Neuronal stem cell (in vitro differentiated cells): ENCODE measurements around the gene GIMD1.
"Not testable (repeated sequence)": the region's sequence is repeated elsewhere in the genome, so short reads cannot be mapped to it uniquely, and the experiment has no call there.

ENCODE experiments used
- DNase-seq: peaks from one replicate; pipeline ENCODE4 v3.0.0-alpha.2; 2013; ENCODE audit warnings: low spot score
- H2AFZ ChIP-seq: one replicate; pipeline ENCODE4 v1.6.1; 2013; ENCODE audit warnings: mild to moderate bottlenecking, low read length, inconsistent platforms
- H2AK5ac ChIP-seq: 2 replicates; pipeline ENCODE4 v1.6.1; 2013; ENCODE audit warnings: low read depth, mild to moderate bottlenecking, inconsistent platforms, low read length, moderate library complexity, mixed read lengths
- H2BK120ac ChIP-seq: 2 replicates; pipeline ENCODE4 v1.6.1; 2013; ENCODE audit warnings: low read depth, mild to moderate bottlenecking, inconsistent platforms, low read length, moderate library complexity, mixed read lengths
- H2BK12ac ChIP-seq: one replicate; pipeline ENCODE4 v1.6.1; 2013; ENCODE audit warnings: low read length, inconsistent platforms
- H2BK15ac ChIP-seq: 2 replicates; pipeline ENCODE4 v1.6.1; 2013; ENCODE audit warnings: mild to moderate bottlenecking, low read length, inconsistent platforms, mixed read lengths
- H2BK5ac ChIP-seq: one replicate; pipeline ENCODE4 v1.6.1; 2013; ENCODE audit warnings: inconsistent platforms, mild to moderate bottlenecking, low read length, moderate library complexity
- H3K14ac ChIP-seq: one replicate; pipeline ENCODE4 v1.6.1; 2013; ENCODE audit warnings: low read length, inconsistent platforms
- H3K18ac ChIP-seq: 2 replicates; pipeline ENCODE4 v1.6.1; 2013; ENCODE audit warnings: low read length, inconsistent platforms
- H3K23ac ChIP-seq: 2 replicates; pipeline ENCODE4 v1.6.1; 2013; ENCODE audit warnings: low read depth, mild to moderate bottlenecking, mixed read lengths, low read length, inconsistent platforms; ENCODE audit not compliant: poor library complexity
- H3K27ac ChIP-seq: replicated peaks from 3 replicates; pipeline ENCODE4 v1.5.1; 2013; ENCODE audit warnings: low read length, inconsistent platforms
- H3K27me3 ChIP-seq, 3 experiments: 2 replicates each; pipeline ENCODE4 v1.6.1; 2013; ENCODE audit warnings: low read length in 3 of 3, mild to moderate bottlenecking in 2 of 3, inconsistent platforms in 1 of 3, low read depth in 1 of 3, mixed read lengths in 1 of 3, moderate library complexity in 1 of 3; ENCODE audit not compliant: control insufficient read depth in 3 of 3, insufficient read depth in 3 of 3
- H3K36me3 ChIP-seq, 2 donors: replicated peaks in 1 of 2; 2 replicates each; pipeline ENCODE4 v1.6.1; 2013; ENCODE audit warnings: low read length in 2 of 2; ENCODE audit not compliant: control insufficient read depth in 2 of 2, insufficient read depth in 2 of 2
- H3K4ac ChIP-seq: 2 replicates; pipeline ENCODE4 v1.6.1; 2013; ENCODE audit warnings: inconsistent platforms, mild to moderate bottlenecking, low read length, moderate library complexity
- H3K4me1 ChIP-seq, 2 donors: 1 replicate in 1 of 2; 2 replicates in 1 of 2; pipeline ENCODE4 v1.6.1; 2013; ENCODE audit warnings: low read length in 2 of 2, low read depth in 1 of 2; ENCODE audit not compliant: control insufficient read depth in 2 of 2, insufficient read depth in 1 of 2
- H3K4me2 ChIP-seq: one replicate; pipeline ENCODE4 v1.6.1; 2013; ENCODE audit warnings: mild to moderate bottlenecking, low read length, inconsistent platforms; ENCODE audit not compliant: insufficient read depth, poor library complexity, severe bottlenecking
- H3K4me3 ChIP-seq, 2 donors: 2 replicates each; pipeline ENCODE4 v1.5.1; 2013; ENCODE audit warnings: low read length in 2 of 2, mild to moderate bottlenecking in 2 of 2, inconsistent platforms in 1 of 2, moderate library complexity in 1 of 2
- H3K79me1 ChIP-seq: one replicate; pipeline ENCODE4 v1.6.1; 2013; ENCODE audit warnings: low read depth, mild to moderate bottlenecking, inconsistent platforms, low read length, moderate library complexity
- H3K9ac ChIP-seq: one replicate; pipeline ENCODE4 v1.6.1; 2013; ENCODE audit warnings: mild to moderate bottlenecking, low read depth, low read length, inconsistent platforms; ENCODE audit not compliant: poor library complexity
- H3K9me3 ChIP-seq, 2 donors: replicated peaks in 1 of 2; 2 replicates each; pipeline versions ENCODE3 to v1.6.1; 2013; ENCODE audit warnings: low read length in 2 of 2, mild to moderate bottlenecking in 2 of 2, inconsistent platforms in 1 of 2, low read depth in 1 of 2, mixed read lengths in 1 of 2, moderate library complexity in 1 of 2; ENCODE audit not compliant: control insufficient read depth in 2 of 2, insufficient read depth in 1 of 2
- H4K8ac ChIP-seq: one replicate; pipeline ENCODE4 v1.6.1; 2013; ENCODE audit warnings: low read depth, mild to moderate bottlenecking, inconsistent platforms, low read length, moderate library complexity
- H4K91ac ChIP-seq: one replicate; pipeline ENCODE4 v1.6.1; 2013; ENCODE audit warnings: low read length, low read depth, mild to moderate bottlenecking, inconsistent platforms; ENCODE audit not compliant: poor library complexity
- WGBS, 2 donors: extraction: QIAGEN DNeasy Blood & Tissue Kit; methylation state at CpG; one replicate each; pipeline ENCODE4 v1.1.7; 2013; ENCODE audit warnings: missing lambda C conversion rate in 2 of 2, mixed read lengths in 1 of 2; ENCODE audit not compliant: insufficient read length in 2 of 2, insufficient replicate concordance in 1 of 2; ENCODE audit errors: extremely low coverage in 2 of 2; 5-methylcytosine and 5-hydroxymethylcytosine counted together

Gene GIMD1

DNA sequence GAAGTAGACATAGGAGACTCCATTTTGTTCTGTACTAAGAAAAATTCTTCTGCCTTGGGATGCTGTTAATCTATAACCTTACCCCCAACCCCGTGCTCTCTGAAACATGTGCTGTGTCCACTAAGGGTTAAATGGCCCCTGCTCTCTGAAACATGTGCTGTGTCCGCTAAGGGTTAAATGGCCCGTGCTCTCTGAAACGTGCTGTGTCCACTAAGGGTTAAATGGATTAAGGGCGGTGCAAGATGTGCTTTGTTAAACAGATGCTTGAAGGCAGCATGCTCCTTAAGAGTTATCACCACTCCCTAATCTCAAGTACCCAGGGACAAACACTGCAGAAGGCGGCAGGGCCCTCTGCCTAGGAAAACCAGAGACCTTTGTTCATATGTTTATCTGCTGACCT is 46.8 kb downstream of the GIMD1 start:
- H2BK120ac ChIP-seq, H3K9me3 ChIP-seq, H2BK5ac ChIP-seq, H3K79me1 ChIP-seq, H3K4me1 ChIP-seq, H3K4me3 ChIP-seq, H4K8ac ChIP-seq, H3K27me3 ChIP-seq, H2AFZ ChIP-seq, H3K27ac ChIP-seq, H3K18ac ChIP-seq, H2BK15ac ChIP-seq, H2AK5ac ChIP-seq, H3K4ac ChIP-seq, H3K14ac ChIP-seq, H4K91ac ChIP-seq, H3K9ac ChIP-seq, H3K23ac ChIP-seq, DNase-seq, H2BK12ac ChIP-seq, H3K4me2 ChIP-seq: not testable (repeated sequence)
- H3K36me3 ChIP-seq = peaks cover 2 to 25% of the 10 kb centered on the region in 2 donors
- WGBS, 2 donors = no CpG with 5 or more reads among the region's 6 CpGs

DNA sequence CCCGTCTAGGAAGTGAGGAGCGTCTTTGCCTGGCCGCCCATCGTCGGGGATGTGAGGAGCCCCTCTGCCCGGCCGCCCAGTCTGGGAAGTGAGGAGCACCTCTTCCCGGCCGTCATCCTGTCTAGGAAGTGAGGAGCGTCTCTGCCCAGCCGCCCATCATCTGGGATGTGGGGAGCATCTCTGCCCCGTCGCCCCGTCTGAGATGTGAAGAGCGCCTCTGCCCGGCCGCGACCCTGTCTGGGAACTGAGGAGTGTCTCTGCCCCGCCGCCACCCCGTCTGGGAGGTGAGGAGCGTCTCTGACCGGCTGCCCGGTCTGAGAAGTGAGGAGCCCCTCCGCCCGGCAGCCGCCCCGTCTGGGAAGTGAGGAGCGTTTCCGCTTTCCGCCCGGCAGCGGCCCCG is 47.4 kb downstream of the GIMD1 start:
- not testable (repeated sequence) for H3K9me3 ChIP-seq, H2AFZ ChIP-seq, H2BK120ac ChIP-seq, H2BK5ac ChIP-seq, H3K79me1 ChIP-seq, H3K4ac ChIP-seq, H3K9ac ChIP-seq, H3K4me1 ChIP-seq, H3K23ac ChIP-seq, H3K27me3 ChIP-seq, H2BK12ac ChIP-seq, H3K18ac ChIP-seq, H3K4me3 ChIP-seq, H2AK5ac ChIP-seq, H4K8ac ChIP-seq, H3K27ac ChIP-seq, H3K14ac ChIP-seq, H4K91ac ChIP-seq, DNase-seq, H3K4me2 ChIP-seq, H2BK15ac ChIP-seq
- WGBS, 2 donors = no CpG with 5 or more reads among the region's 34 CpGs
- H3K36me3 ChIP-seq = peaks cover 0 to 18% of the 10 kb centered on the region in 2 donors

- Histone ChIP-seq H4K8ac (no peak overlapping the region), H3K9ac (no peak overlapping the region), H3K18ac (no peak overlapping the region), H4K91ac (no peak overlapping the region), H2BK15ac (no peak overlapping the region), H3K27ac (no peak overlapping the region), H3K4ac (no peak overlapping the region), H2AK5ac (no peak overlapping the region), H3K23ac (no peak overlapping the region), H3K79me1 (peaks cover 4% of the 10 kb centered on the region), H3K14ac (no peak overlapping the region), H3K4me3 (no peak overlapping the region), H2BK12ac (no peak overlapping the region), H3K36me3 (peaks cover 0 to 11% of the 10 kb centered on the region in 2 donors), H2BK120ac (no peak overlapping the region), H3K4me1 (peaks cover 2 to 3% of the 10 kb centered on the region in 2 donors), H3K9me3 (no peaks in the 10 kb centered on the region), H3K4me2 (no peak overlapping the region), H3K27me3 (no peaks in the 10 kb centered on the region), H2AFZ (no peak overlapping the region), H2BK5ac (no peak overlapping the region)
- WGBS, 2 donors = no CpG with 5 or more reads among the region's 1 CpG
- no peak for DNase-seq
These were observed 48.3 kb downstream of the GIMD1 start for GRCh38 chr4:106320235-106320634.

DNA sequence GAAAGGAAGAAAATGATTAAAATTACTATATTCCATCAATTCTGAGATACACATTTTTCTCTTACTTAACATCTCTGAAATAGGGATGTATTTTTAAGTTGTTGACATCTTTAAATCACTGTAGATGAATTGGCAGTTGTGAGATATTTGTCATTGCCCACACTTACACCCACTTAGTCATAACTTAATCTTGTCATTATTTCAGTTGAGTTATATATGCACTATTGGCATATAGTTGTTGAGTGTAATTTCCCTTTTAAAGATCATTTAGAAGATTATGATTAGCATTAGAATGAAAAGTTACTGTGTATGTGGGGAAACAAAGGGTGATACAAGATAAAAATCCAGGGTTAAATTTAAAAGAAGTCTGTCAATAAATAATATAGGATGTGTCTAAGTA is 50.1 kb downstream of the GIMD1 start:
- Histone ChIP-seq H3K9ac (no peak overlapping the region), H3K14ac (no peak overlapping the region), H2BK5ac (no peak overlapping the region), H2BK12ac (no peak overlapping the region), H3K4me3 (no peak overlapping the region), H3K36me3 (peaks cover 0 to 3% of the 10 kb centered on the region in 2 donors), H4K8ac (no peak overlapping the region), H3K4me2 (no peak overlapping the region), H3K27me3 (no peaks in the 10 kb centered on the region), H2BK15ac (no peak overlapping the region), H2BK120ac (no peak overlapping the region), H2AK5ac (no peak overlapping the region), H3K18ac (no peak overlapping the region), H3K4me1 (peaks cover 4 to 6% of the 10 kb centered on the region in 2 donors), H3K23ac (no peak overlapping the region), H3K4ac (no peak overlapping the region), H2AFZ (no peak overlapping the region), H3K27ac (no peak overlapping the region), H4K91ac (no peak overlapping the region), H3K79me1 (peaks cover 4% of the 10 kb centered on the region), H3K9me3 (no peaks in the 10 kb centered on the region)
- no peak for DNase-seq
